ENCODE measurements around the gene SNAI3.

Gene SNAI3

GRCh38 chr16:88634141-88634993, 51.9 kb downstream of the SNAI3 start:
- no peak for DNase-seq (ENCODE audit: low spot score)

- peak; percentile 10 for DNase-seq (ENCODE audit: low spot score)
These were observed 52.6 kb downstream of the SNAI3 start for GRCh38 chr16:88633684-88634140.

GRCh38 chr16:88632587-88632930, 53.7 kb downstream of the SNAI3 start:
- no peak for DNase-seq (ENCODE audit: low spot score)

- no peak for DNase-seq (ENCODE audit: low spot score)
These were observed 54.3 kb downstream of the SNAI3 start for GRCh38 chr16:88631920-88632586.

GRCh38 chr16:88631384-88631783, 54.9 kb downstream of the SNAI3 start:
- DNase-seq (ENCODE audit: low spot score): no peak

DNA sequence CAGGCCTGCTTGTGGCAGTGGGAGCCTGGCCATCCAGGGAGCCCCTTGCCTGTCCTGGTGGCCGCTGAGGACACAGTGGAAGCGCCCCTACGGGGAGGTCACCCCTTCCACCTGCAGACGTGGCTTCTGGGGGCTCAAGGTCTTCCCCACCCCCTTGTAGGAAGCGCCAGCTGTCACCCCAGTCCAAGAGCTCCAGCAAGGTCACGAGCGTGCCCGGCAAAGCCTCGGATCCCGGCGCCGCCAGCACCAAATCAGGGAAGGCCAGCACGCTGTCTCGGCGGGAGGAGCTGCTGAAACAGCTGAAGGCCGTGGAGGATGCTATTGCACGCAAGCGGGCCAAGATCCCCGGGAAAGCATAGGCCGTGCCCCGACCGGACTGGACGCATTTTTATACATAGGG, 55.4 kb downstream of the SNAI3 start:
- DNase-seq (ENCODE audit: low spot score): no peak

- no peak for DNase-seq (ENCODE audit: low spot score)
These were observed 55.9 kb downstream of the SNAI3 start for GRCh38 chr16:88630433-88630832.

- no peak for DNase-seq (ENCODE audit: low spot score)
These were observed 56.5 kb downstream of the SNAI3 start for GRCh38 chr16:88629835-88630234.

DNA sequence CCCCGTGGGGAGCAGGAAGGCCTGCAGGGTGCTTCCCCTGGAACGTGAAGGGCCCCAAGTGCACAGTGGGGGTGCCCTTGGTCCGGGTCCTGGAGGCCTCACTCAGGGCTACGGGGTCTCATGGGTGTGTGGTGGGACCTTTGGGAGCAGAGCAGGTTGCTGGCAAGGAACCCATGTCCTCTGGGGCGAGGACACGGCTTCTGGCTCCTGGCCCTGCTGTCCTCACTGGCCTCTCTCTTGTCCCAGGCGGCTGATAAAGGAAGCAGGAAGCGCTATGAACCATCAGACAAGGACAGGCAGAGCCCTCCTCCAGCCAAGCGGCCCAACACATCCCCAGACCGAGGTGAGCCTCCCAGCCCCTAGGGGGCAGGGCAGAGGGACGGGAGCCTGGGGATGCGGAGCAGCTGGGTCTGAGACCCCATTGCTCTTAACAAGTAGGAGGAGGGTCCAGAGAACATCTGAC, 57.8 kb downstream of the SNAI3 start:
- DNase-seq (ENCODE audit: low spot score): no peak

Data from pons (tissue), 1 donor.